Adrenal gland (tissue), 12 donors: Measurements from ENCODE around the gene OAS2. TPM values are rescaled to one million over a fixed set of nuclear protein-coding genes. Genes with fewer than 3 reads are reported as not detected.

ENCODE experiments used
- DNase-seq, 7 donors: peaks; one replicate each; pipeline ENCODE4 v3.0.0-alpha.2; 2019 to 2020
- H3K27ac ChIP-seq, 5 donors: fragments of 200-600 bp; sonication (generic) in 4 of 5; 1 replicate in 3 of 5; 2 replicates in 2 of 5; pipeline versions ENCODE4 v1.5.1 to v1.8.0; 2016 to 2020; ENCODE audit warnings: mild to moderate bottlenecking in 1 of 5
- H3K27me3 ChIP-seq: fragments of 200-600 bp; 2 replicates; pipeline ENCODE4 v1.8.0; 2021
- H3K36me3 ChIP-seq, 2 donors: fragments of 200-600 bp; replicated peaks in 1 of 2; 1 replicate in 1 of 2; 2 replicates in 1 of 2; pipeline versions ENCODE4 v1.5.1 to v1.8.0; 2018 to 2022
- H3K4me1 ChIP-seq, 2 donors: fragments of 200-600 bp; replicated peaks in 1 of 2; 1 replicate in 1 of 2; 2 replicates in 1 of 2; pipeline versions ENCODE4 v1.5.1 to v1.8.0; 2018 to 2021
- H3K4me3 ChIP-seq, 4 donors: fragments of 200-600 bp; sonication (generic) in 3 of 4; one replicate each; pipeline ENCODE4 v1.5.1; 2016 to 2018
- H3K9me3 ChIP-seq, 3 donors: fragments of 200-600 bp; sonication (generic) in 1 of 3; replicated peaks in 1 of 3; 1 replicate in 2 of 3; 2 replicates in 1 of 3; pipeline versions ENCODE4 v1.5.1 to v1.8.0; 2016 to 2021
- CTCF ChIP-seq, 6 experiments: fragments of 450-650 bp in 4 of 6; fragments of 200-600 bp in 2 of 6; sonication (generic) in 1 of 6; IDR thresholded peaks; 1 replicate in 5 of 6; 2 replicates in 1 of 6; pipeline versions ENCODE4 v1.5.1 to v1.8.0; 2016 to 2021; ENCODE audit warnings: antibody characterized with exemption in 6 of 6, mild to moderate bottlenecking in 2 of 6, moderate library complexity in 1 of 6
- POLR2A ChIP-seq, 2 donors: fragments of 450-650 bp; IDR thresholded peaks; one replicate each; pipeline ENCODE4 v1.6.1; 2017; ENCODE audit warnings: antibody characterized with exemption in 2 of 2, mild to moderate bottlenecking in 2 of 2, moderate library complexity in 1 of 2
- WGBS, 4 donors: extraction: QIAGEN DNeasy Blood & Tissue Kit in 2 of 4; methylation state at CpG; one replicate each; pipeline versions ENCODE4 v1.1.5 to v1.1.7; 2013 to 2017; 5-methylcytosine and 5-hydroxymethylcytosine counted together
- intact Hi-C, 2 donors: fragments of 100-400 bp; cut with DNase I; formaldehyde crosslinking; loops; one replicate each; pipeline versions ENCODE4 v1.14.1 to v1.15.0; 2022 to 2023
- polyA plus RNA-seq, 3 donors: library from polyadenylated mRNA; stranded (reverse); fragments of 200-250 nt in 2 of 3; fragments of 350-450 nt in 1 of 3; fragmentation: Illumina TruSeq in 1 of 3; extraction: RNeasy Lipid Tissue Mini Kit (QIAGEN cat#74804) in 1 of 3; gene quantifications; one replicate each; pipeline ENCODE4 v1.2.3, GENCODE V29; 2013 to 2014
- total RNA-seq, 9 donors: library from RNA; depleted of rRNA in 4 of 9; stranded (reverse); fragments of >200 nt in 4 of 9; fragments of 120-200 nt in 1 of 9; fragmentation: NEBNext Ultra II Directional in 1 of 9; extraction: Animal tissue kit (Norgen Biotek cat#: 25700) in 1 of 9; gene quantifications; one replicate each; pipeline versions ENCODE4 v1.1.0 to v1.2.4, GENCODE V29; 2013 to 2023
- donor health status: healthy with polysubstance abuse.
- donor health status: Bipolar disorder and iron deficiency.
- donor health status: DM: yes; HTN: yes; CAD: no.
- donor health status: DM: no; HTN: no; CAD: no.
- donor health status: DM: no; HTN: no; CAD: no.
- donor health status: DM: yes; HTN: yes; CAD: no.

The OAS2 gene
- total and polyA plus RNA-seq, 12 donors: 2.5 to 30.4 (median 8.5) TPM

GRCh38 chr12:113061061-113061694 lies 82.9 kb downstream of the OAS2 start:
- no peak for DNase-seq
- 73 to 81% (median 76%) methylated on average over 10 of the region's 10 CpGs for WGBS, 4 donors
- peaks cover 7 to 8% of the 10 kb centered on the region in 2 donors for H3K4me1 ChIP-seq
- no peaks in the 10 kb centered on the region for H3K36me3 ChIP-seq
- intact Hi-C loops: no loop called here
- TF ChIP-seq POLR2A (IDR thresholded peaks at IDR 0.05) (no peak), CTCF (IDR thresholded peaks at IDR 0.05) (no peak)
- H3K9me3 ChIP-seq: no peaks in the 10 kb centered on the region
- H3K4me3 ChIP-seq: no peak overlapping the region
- peaks cover 14% of the 10 kb centered on the region for H3K27me3 ChIP-seq
- no peak overlapping the region for H3K27ac ChIP-seq

Other genes with a start within 250 kb of the OAS2 start
- 1 to 10 TPM in 4 of 9 donors, under 1 TPM in 3, not detected in 2; 0.25 to 7.3 (median 1.2) TPM for gene RPH3A, start 186.8 kb upstream of the OAS2 start, total RNA-seq
- gene RPH3A, start 186.8 kb upstream of the OAS2 start, polyA plus RNA-seq: 1 to 10 TPM; 1.4 to 4.8 (median 3.3) TPM
- gene OAS1, start 71.6 kb upstream of the OAS2 start, total RNA-seq: 10 to 100 TPM in 8 of 9 donors, 1 to 10 TPM in 1; 9.1 to 32.0 (median 17.2) TPM
- gene OAS1, start 71.6 kb upstream of the OAS2 start, polyA plus RNA-seq: 10 to 100 TPM in 2 of 3 donors, 1 to 10 TPM in 1; 9.2 to 31.2 (median 22.1) TPM
- gene OAS3, start 40.0 kb upstream of the OAS2 start, total RNA-seq: 10 to 100 TPM in 6 of 9 donors, 1 to 10 TPM in 3; 5.5 to 19.4 (median 11.5) TPM
- gene OAS3, start 40.0 kb upstream of the OAS2 start, polyA plus RNA-seq: 1 to 10 TPM; 2.7 to 9.3 (median 6.8) TPM
- gene DTX1, start 78.2 kb downstream of the OAS2 start, total RNA-seq: 10 to 100 TPM in 3 of 9 donors, 1 to 10 TPM in 6; 1.3 to 20.0 (median 7.4) TPM
- gene DTX1, start 78.2 kb downstream of the OAS2 start, polyA plus RNA-seq: 1 to 10 TPM; 2.8 to 8.4 (median 4.7) TPM
- 10 to 100 TPM; 22.6 to 90.4 (median 43.6) TPM for gene RASAL1, start 157.2 kb downstream of the OAS2 start, total RNA-seq
- 10 to 100 TPM; 38.9 to 54.2 (median 40.7) TPM for gene RASAL1, start 157.2 kb downstream of the OAS2 start, polyA plus RNA-seq
- gene CFAP73, start 171.2 kb downstream of the OAS2 start, total RNA-seq: under 1 TPM in 3 of 9 donors, not detected in 6; 0.14 to 0.28 (median 0.22) TPM
- under 1 TPM in 2 of 3 donors, not detected in 1; 0.24 to 0.57 TPM for gene CFAP73, start 171.2 kb downstream of the OAS2 start, polyA plus RNA-seq
- 100 to 1,000 TPM in 2 of 9 donors, 10 to 100 TPM in 7; 41.9 to 109 (median 78.3) TPM for gene DDX54, start 207.0 kb downstream of the OAS2 start, total RNA-seq
- gene DDX54, start 207.0 kb downstream of the OAS2 start, polyA plus RNA-seq: 10 to 100 TPM; 27.9 to 60.5 (median 44.4) TPM
- gene RITA1, start 207.2 kb downstream of the OAS2 start, total RNA-seq: 10 to 100 TPM; 31.7 to 84.1 (median 41.2) TPM
- gene RITA1, start 207.2 kb downstream of the OAS2 start, polyA plus RNA-seq: 10 to 100 TPM; 17.5 to 19.6 (median 18.6) TPM
- gene TPCN1, start 242.9 kb downstream of the OAS2 start, total RNA-seq: 100 to 1,000 TPM in 3 of 9 donors, 10 to 100 TPM in 6; 21.2 to 144 (median 81.2) TPM
- gene TPCN1, start 242.9 kb downstream of the OAS2 start, polyA plus RNA-seq: 100 to 1,000 TPM in 1 of 3 donors, 10 to 100 TPM in 2; 35.1 to 198 (median 80.6) TPM